ENCODE data around the gene BSDC1. TPM values are rescaled to one million over a fixed set of nuclear protein-coding genes. Genes with fewer than 3 reads are reported as not detected.
A peak's percentile ranks its signal among the peaks of the same experiment; 100 is the strongest.

The BSDC1 gene
- total RNA-seq, 1 donor from 2014 or later: 63.2 TPM

DNA sequence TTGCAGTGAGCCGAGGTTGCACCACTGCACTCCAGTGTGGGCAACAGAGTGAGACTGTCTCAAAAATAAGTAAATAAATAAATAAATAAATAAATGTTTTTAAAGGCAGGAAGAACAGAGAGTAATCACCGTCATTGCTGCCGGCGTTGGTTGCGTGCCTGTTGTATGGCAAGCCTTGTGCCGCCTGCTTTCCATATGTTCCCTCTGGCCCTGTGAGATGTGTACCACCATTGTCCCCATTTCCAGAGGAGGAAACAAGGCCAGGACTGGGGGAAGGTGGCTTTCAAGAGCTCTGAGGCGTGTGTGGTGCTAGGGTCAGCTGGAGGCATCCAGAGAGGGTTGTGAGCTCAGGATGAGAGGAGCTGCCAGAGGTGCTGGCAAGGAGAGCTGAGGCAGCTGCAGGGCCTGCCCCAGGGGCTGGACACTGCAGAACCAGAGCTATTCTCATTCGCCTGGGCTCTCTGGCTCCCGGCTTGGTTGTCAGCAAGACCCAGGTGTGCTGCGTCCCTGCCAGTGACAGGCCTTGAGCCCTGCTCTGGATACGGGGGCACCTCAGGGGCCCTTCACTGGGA is 53.0 kb downstream of the BSDC1 start:
- Histone ChIP-seq H3K27ac (no peak overlapping the region), H3K36me3 (no peaks in the 10 kb centered on the region), H3K4me3 (no peak overlapping the region), H3K9me3 (no peaks in the 10 kb centered on the region), H3K4me1 (peaks cover 60% of the 10 kb centered on the region), H3K27me3 (ENCODE audit: low read depth) (no peaks in the 10 kb centered on the region)
- no peak for DNase-seq
- ATAC-seq: no peak
- TF ChIP-seq, protein P1, sequence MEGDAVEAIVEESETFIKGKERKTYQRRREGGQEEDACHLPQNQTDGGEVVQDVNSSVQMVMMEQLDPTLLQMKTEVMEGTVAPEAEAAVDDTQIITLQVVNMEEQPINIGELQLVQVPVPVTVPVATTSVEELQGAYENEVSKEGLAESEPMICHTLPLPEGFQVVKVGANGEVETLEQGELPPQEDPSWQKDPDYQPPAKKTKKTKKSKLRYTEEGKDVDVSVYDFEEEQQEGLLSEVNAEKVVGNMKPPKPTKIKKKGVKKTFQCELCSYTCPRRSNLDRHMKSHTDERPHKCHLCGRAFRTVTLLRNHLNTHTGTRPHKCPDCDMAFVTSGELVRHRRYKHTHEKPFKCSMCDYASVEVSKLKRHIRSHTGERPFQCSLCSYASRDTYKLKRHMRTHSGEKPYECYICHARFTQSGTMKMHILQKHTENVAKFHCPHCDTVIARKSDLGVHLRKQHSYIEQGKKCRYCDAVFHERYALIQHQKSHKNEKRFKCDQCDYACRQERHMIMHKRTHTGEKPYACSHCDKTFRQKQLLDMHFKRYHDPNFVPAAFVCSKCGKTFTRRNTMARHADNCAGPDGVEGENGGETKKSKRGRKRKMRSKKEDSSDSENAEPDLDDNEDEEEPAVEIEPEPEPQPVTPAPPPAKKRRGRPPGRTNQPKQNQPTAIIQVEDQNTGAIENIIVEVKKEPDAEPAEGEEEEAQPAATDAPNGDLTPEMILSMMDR (IDR thresholded peaks at IDR 0.05): no peak
- intact Hi-C loops (cut with DNase I): no loop called here

DNA sequence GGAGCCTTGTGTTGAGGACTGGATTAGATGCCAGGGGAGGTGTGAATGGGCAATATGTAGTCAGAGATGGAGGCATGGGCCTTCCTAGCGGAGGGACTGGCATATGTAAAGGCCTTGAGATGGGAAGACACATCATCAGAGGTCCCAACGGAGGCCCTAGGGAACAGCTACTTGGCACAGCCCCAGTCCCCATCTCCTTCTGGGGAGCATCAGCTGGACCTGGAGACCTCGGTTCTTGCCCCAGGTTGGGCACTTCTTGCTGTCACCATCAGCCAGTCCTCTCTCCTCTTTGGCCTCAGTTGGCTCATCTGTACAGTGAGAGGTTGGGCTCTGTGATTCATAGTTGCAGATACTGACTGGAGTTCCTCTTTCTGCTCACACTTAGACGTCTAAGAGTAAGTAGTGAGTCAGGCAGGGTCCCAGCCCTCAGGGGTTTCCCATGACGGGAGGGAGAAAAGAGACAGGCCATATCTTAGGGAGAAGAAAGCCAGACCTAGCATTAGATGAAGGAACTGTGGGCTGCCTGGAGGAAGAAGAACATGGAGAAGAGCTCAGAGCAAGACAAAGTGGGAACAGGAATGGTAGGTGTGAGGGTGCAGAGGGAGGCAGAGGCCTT is 54.8 kb downstream of the BSDC1 start:
- Histone ChIP-seq H3K27me3 (ENCODE audit: low read depth) (no peaks in the 10 kb centered on the region), H3K36me3 (no peaks in the 10 kb centered on the region), H3K9me3 (no peaks in the 10 kb centered on the region), H3K4me1 (peaks cover 61% of the 10 kb centered on the region), H3K27ac (no peak overlapping the region), H3K4me3 (no peak overlapping the region)
- no peak for DNase-seq
- ATAC-seq: peak; percentile 19 to 29
- TF ChIP-seq, protein P1 (IDR thresholded peaks at IDR 0.05): no peak
- intact Hi-C loops (cut with DNase I): no loop called here

DNA sequence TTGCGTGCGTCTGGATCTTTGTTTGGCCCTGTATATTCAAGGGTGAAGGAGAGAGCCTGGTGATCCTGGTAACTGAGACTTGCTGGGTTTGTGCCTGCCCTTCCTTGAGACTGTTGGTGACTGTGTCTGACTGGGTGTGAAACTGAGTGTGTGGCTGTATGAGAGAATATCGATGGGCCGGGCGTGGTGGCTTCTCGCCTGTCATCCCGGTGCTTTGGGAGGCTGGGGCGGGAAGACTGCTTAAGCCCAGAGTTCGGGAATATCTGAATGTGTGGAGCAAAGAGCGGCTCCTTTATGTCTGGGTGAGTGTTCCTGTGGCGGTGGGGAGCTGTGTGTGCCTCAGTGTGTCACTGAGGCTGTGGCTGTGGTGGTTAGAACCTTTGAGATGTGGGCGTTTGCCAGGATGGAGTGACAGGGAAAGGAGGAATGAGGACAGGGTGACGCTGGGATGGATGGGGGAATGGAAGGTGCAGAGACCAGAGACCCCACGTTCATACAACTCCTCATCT is 55.5 kb downstream of the BSDC1 start:
- peaks cover 68% of the 10 kb centered on the region for H3K4me1 ChIP-seq
- no peak overlapping the region for H3K4me3 ChIP-seq
- TF ChIP-seq, protein P1 (IDR thresholded peaks at IDR 0.05): no peak
- H3K9me3 ChIP-seq: no peaks in the 10 kb centered on the region
- no peak overlapping the region for H3K27ac ChIP-seq
- no peak for DNase-seq
- intact Hi-C loops (cut with DNase I): no loop called here
- no peak for ATAC-seq
- no peaks in the 10 kb centered on the region for H3K36me3 ChIP-seq
- no peaks in the 10 kb centered on the region for H3K27me3 ChIP-seq (ENCODE audit: low read depth)

DNA sequence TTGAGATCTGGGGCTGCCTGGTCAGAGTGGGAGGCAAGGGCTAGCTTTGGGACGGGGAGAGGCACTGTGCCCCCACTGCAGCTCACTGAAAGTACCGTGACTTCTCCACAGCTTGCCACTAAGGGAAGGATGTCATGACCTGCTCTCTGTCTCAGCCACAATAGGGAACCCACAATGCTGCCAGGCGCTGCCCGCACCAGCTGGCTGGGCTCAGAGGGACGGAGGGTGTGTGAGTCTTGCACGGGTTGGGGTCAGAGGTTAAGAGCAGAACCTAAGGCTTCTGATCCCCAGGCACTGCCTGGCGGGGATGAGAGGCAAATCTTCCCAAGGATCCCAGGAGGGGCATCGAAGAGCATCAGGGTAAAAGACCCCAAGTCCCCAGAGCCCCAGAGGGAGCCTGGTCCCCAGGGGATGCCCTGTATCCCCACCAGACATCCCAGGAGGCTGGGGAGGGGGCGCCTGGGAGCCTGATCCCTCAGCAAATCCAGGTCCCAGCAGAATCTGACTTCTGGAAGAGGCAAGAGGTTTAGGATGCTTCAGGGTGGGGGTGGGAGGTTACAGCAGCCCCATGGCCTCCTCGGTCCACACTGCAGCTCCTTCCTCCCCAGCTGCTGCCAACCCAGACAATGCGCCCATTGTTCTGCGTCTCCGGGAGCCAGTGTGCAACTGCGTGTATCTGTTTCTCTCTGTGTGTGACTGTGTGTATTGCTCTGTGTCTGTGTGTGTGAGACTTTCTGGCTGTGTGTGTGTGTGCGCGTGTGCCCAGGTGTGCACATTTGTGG is 56.2 kb downstream of the BSDC1 start:
- TF ChIP-seq, protein P1 (IDR thresholded peaks at IDR 0.05): no peak
- peaks cover 3% of the 10 kb centered on the region for H3K36me3 ChIP-seq
- H3K27me3 ChIP-seq (ENCODE audit: low read depth): no peaks in the 10 kb centered on the region
- no peak overlapping the region for H3K4me3 ChIP-seq
- peaks cover 68% of the 10 kb centered on the region for H3K4me1 ChIP-seq
- no peak overlapping the region for H3K27ac ChIP-seq
- peak in 1 of 2 donors; percentile 59 for ATAC-seq
- peak; percentile 70 for DNase-seq
- intact Hi-C loops (cut with DNase I): no loop called here
- H3K9me3 ChIP-seq: no peaks in the 10 kb centered on the region

DNA sequence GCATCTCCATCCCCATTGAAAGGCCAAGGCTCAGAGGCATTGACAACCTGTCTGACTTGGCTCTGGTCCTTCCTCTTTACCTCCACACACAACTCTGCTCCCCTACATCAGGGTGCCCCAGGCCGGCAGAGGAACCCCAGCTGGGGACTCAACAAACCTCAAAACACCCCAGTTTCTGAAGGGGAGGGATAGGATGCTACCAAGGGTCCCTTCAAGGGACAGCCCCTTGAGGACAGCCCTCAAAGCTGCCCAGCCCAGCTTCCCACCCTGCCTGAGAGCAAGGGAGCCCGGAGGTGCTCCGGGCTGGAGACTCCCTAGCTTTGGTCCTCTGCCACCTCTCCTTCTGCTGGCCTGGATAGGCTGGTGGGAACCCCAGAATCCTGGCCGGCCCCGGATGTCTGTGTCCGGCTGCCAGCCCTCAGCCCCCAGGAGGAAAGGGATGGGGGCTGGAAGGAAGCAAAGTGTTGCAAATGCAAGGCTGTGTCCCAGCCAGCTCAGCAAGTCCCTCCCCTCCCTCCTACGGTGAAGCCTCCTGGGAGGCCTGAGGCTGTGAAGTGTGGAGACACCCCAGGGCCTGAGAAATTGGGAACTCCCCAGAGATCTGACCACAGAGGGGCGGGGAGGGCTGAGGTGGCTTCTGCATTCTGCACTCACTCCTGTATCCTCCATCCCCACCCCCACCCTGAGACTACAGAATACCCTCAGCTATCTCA is 57.1 kb downstream of the BSDC1 start:
- TF ChIP-seq, protein P1 (IDR thresholded peaks at IDR 0.05): no peak
- H3K36me3 ChIP-seq: peaks cover 12% of the 10 kb centered on the region
- no peak overlapping the region for H3K4me3 ChIP-seq
- no peaks in the 10 kb centered on the region for H3K27me3 ChIP-seq (ENCODE audit: low read depth)
- no peaks in the 10 kb centered on the region for H3K9me3 ChIP-seq
- DNase-seq: peak; percentile 84
- peak; percentile 30 to 62 for ATAC-seq
- intact Hi-C loops (cut with DNase I): no loop called here
- peak overlapping the region; percentile 49 for H3K27ac ChIP-seq
- H3K4me1 ChIP-seq: peaks cover 70% of the 10 kb centered on the region
